A673 (cell line): Measurements from ENCODE around the gene AQP5. TPM values are rescaled to one million over a fixed set of nuclear protein-coding genes. Genes with fewer than 3 reads are reported as not detected.

Experiments
- BruUV-seq: library from RNA; stranded (reverse); fragments of 400-500 nt; replicated peaks from 2 replicates; lab custom pipeline; 2021; lab: Mats Ljungman, UMichigan
- CTCF ChIA-PET: fragments of 300-600 bp; sonication (Branson Sonifier 250); formaldehyde crosslinking; loops from one replicate; lab custom pipeline; 2022; ENCODE audit warnings: antibody characterized with exemption; lab: Charles Lee
- POLR2A ChIA-PET: fragments of 300-600 bp; sonication (Branson Sonifier 250); formaldehyde crosslinking; loops from one replicate; lab custom pipeline; 2022; ENCODE audit warnings: antibody characterized with exemption; ENCODE audit not compliant: low non-redundant PET; lab: Charles Lee
- DNase-seq: peaks from one replicate; pipeline ENCODE4 v3.0.0-alpha.2; 2015; ENCODE audit warnings: low spot score
- H3K27ac ChIP-seq: fragments of 200-600 bp; sonication (generic); 2 replicates; pipeline ENCODE4 v1.5.1; 2016; ENCODE audit warnings: mixed run types, low read depth, mild to moderate bottlenecking, mixed read lengths, antibody characterized with exemption, low read length; ENCODE audit not compliant: poor library complexity, severe bottlenecking
- H3K27me3 ChIP-seq: fragments of 200-600 bp; sonication (generic); replicated peaks from 2 replicates; pipeline ENCODE4 v1.6.1; 2017; ENCODE audit warnings: mixed run types, low read depth, mild to moderate bottlenecking, mixed read lengths, antibody characterized with exemption, low read length; ENCODE audit not compliant: insufficient read depth, poor library complexity
- H3K36me3 ChIP-seq: fragments of 200-600 bp; sonication (generic); 2 replicates; pipeline ENCODE4 v1.6.1; 2016; ENCODE audit warnings: mixed run types, mild to moderate bottlenecking, mixed read lengths, antibody characterized with exemption, low read length; ENCODE audit not compliant: insufficient read depth, poor library complexity, severe bottlenecking
- H3K4me1 ChIP-seq: fragments of 200-600 bp; sonication (generic); 2 replicates; pipeline ENCODE4 v1.6.1; 2017; ENCODE audit warnings: mixed run types, mild to moderate bottlenecking, mixed read lengths, antibody characterized with exemption, low read length; ENCODE audit not compliant: insufficient read depth, poor library complexity, severe bottlenecking
- H3K4me3 ChIP-seq: fragments of 200-600 bp; sonication (generic); 2 replicates; pipeline ENCODE4 v1.5.1; 2016; ENCODE audit warnings: low read depth, mixed run types, mild to moderate bottlenecking, mixed read lengths, low read length; ENCODE audit not compliant: poor library complexity, severe bottlenecking
- H3K9me3 ChIP-seq: fragments of 200-600 bp; sonication (generic); 2 replicates; pipeline ENCODE4 v1.6.1; 2016; ENCODE audit warnings: mixed run types, low read depth, mild to moderate bottlenecking, mixed read lengths, antibody characterized with exemption, low read length; ENCODE audit not compliant: poor library complexity, severe bottlenecking
- EZH2 ChIP-seq: fragments of 200-600 bp; sonication (generic); IDR thresholded peaks from 2 replicates; pipeline ENCODE4 v1.6.1; 2017; ENCODE audit warnings: borderline replicate concordance, low read depth, mild to moderate bottlenecking, mixed read lengths, antibody characterized with exemption, low read length; ENCODE audit not compliant: poor library complexity, severe bottlenecking
- intact Hi-C: fragments of 100-400 bp; cut with micrococcal nuclease; formaldehyde crosslinking; loops from one replicate; pipeline ENCODE4 v1.10.0; 2022; ENCODE audit not compliant: unreplicated experiment
- total RNA-seq: library from RNA; stranded (reverse); gene quantifications from 2 replicates; pipeline ENCODE4 v1.2.3, GENCODE V29; 2021
- TF ChIP-seq, protein P1 (sequence below): fragments of 300-800, 200-600 bp; sonication (generic); conservative IDR thresholded peaks from 2 replicates; pipeline ENCODE4 v1.5.1; 2017; ENCODE audit warnings: low read depth, mild to moderate bottlenecking, antibody characterized with exemption, low read length, moderate library complexity, mixed read lengths

Gene AQP5
- total RNA-seq, 1 experiment from 2014 or later = not detected

DNA sequence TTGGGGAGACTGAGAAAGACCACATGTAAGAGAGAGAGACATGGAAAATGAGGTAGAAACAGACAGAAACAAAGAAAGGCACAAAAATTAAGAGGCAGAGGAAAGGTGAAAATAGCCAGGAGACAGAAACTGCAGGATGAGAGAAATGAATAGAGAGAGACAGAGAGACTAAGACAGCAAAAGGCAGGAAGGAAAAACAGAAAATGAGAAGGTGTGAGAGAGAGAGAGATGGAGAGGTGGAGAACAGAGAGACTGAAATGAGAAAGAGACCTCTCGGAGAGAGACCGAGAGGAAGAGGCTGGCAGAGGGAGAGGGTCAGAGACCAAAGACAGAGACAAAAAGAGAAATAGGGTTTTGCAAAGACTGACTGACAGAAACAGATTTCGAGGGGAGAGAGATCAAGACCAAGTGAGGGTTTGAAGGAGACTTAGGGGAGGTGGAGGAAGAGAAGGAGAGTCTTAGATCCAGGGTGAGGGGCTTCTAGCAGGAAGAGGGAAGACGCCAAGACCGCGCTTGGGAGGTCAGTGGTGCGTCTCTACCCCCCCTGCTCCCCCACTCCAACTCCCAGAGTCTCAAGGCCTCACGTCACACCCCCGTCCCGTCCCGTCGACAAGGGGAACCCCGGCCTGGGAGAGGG, 1.1 kb upstream of the AQP5 start:
- no peaks in the 10 kb centered on the region for H3K4me1 ChIP-seq
- no peak overlapping the region for H3K27ac ChIP-seq
- CTCF ChIA-PET = interaction anchor here (1.0 kb wide), 1 partner anchor 15 kb away, joined by 6 read pairs; no protein-coding TSS in a partner anchor
- intact Hi-C loops = no loop called here
- POLR2A ChIA-PET = no interaction called here
- peaks cover 44% of the 10 kb centered on the region for H3K27me3 ChIP-seq
- H3K4me3 ChIP-seq = no peak overlapping the region
- no peak for DNase-seq
- TF ChIP-seq, protein P1, sequence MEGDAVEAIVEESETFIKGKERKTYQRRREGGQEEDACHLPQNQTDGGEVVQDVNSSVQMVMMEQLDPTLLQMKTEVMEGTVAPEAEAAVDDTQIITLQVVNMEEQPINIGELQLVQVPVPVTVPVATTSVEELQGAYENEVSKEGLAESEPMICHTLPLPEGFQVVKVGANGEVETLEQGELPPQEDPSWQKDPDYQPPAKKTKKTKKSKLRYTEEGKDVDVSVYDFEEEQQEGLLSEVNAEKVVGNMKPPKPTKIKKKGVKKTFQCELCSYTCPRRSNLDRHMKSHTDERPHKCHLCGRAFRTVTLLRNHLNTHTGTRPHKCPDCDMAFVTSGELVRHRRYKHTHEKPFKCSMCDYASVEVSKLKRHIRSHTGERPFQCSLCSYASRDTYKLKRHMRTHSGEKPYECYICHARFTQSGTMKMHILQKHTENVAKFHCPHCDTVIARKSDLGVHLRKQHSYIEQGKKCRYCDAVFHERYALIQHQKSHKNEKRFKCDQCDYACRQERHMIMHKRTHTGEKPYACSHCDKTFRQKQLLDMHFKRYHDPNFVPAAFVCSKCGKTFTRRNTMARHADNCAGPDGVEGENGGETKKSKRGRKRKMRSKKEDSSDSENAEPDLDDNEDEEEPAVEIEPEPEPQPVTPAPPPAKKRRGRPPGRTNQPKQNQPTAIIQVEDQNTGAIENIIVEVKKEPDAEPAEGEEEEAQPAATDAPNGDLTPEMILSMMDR = no peak
- no peak for TF ChIP-seq EZH2
- no peaks in the 10 kb centered on the region for H3K36me3 ChIP-seq
- H3K9me3 ChIP-seq = no peaks in the 10 kb centered on the region
- no TSS peak for BruUV-seq

DNA sequence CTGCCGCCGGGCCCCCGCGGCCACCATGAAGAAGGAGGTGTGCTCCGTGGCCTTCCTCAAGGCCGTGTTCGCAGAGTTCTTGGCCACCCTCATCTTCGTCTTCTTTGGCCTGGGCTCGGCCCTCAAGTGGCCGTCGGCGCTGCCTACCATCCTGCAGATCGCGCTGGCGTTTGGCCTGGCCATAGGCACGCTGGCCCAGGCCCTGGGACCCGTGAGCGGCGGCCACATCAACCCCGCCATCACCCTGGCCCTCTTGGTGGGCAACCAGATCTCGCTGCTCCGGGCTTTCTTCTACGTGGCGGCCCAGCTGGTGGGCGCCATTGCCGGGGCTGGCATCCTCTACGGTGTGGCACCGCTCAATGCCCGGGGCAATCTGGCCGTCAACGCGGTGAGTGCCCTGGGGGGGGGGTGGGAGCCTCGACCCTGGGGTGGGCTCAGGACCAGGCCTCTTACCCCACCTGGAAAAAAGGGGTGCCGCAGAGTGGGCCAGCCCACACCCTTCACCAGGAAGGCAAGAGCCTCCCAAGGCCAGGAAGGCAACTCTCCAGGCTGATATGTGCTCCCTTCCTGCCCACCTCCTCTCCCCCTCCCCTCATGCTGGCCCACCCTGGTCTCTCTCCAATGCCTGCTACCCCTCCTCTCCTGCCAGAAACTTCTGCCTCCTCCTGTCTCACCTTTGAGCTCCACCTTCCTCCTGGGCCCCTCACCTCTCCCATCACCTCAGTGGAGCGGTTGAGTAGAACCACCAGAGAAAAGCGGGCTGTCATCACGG, 507 bp downstream of the AQP5 start:
- no peak for DNase-seq
- ChIA-PET CTCF (no interaction called here), POLR2A (no interaction called here)
- Histone ChIP-seq H3K4me1 (no peaks in the 10 kb centered on the region), H3K9me3 (no peaks in the 10 kb centered on the region), H3K27me3 (peaks cover 44% of the 10 kb centered on the region), H3K27ac (no peak overlapping the region), H3K36me3 (no peaks in the 10 kb centered on the region), H3K4me3 (no peak overlapping the region)
- intact Hi-C loops = no loop called here
- no peak for TF ChIP-seq EZH2
- TF ChIP-seq, protein P1 = no peak
- BruUV-seq = no TSS peak

DNA sequence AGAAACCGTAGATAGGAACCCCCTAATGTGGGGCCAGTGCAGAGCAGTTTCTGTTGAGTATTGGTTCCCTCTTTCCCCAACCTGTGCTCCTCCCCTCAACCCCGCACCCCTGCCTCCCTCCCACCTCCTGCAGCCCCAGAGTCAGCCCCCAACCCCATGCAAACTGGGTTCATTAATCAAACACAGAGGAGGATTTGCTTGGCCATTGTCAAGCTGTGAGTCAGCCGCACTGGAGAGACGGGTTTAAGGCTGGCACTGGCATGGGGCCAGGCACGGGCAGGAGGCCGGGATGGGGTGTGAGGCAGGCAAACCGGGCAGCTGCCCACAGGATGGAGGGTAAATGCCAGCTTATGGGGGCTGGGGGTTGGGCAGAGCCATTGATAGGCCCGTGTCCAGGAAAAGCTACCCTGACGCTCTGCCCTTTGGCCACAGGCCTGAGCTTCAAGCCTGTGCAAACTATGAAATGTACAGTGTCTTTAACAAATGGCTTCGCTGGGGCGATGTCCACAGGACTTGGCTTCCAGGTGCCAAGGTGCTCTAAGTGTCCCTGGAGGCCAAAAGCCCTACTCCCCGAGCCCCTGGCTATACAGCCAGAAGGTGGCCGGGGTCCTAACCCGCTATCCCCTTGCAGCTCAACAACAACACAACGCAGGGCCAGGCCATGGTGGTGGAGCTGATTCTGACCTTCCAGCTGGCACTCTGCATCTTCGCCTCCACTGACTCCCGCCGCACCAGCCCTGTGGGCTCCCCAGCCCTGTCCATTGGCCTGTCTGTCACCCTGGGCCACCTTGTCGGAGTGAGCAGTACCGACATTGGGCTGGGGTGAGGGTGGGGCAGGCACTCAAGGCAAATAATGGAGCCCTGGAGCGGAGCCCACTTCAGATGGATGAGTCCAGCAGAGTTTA, 1.4 kb downstream of the AQP5 start:
- peak; percentile 57 for DNase-seq
- no peaks in the 10 kb centered on the region for H3K9me3 ChIP-seq
- intact Hi-C loops = no loop called here
- no peaks in the 10 kb centered on the region for H3K36me3 ChIP-seq
- POLR2A ChIA-PET = no interaction called here
- no peaks in the 10 kb centered on the region for H3K4me1 ChIP-seq
- TF ChIP-seq, protein P1 = no peak
- TF ChIP-seq EZH2 = no peak
- CTCF ChIA-PET = interaction anchor here (0.7 kb wide), 1 partner anchor 57 kb away, joined by 9 read pairs; no protein-coding TSS in a partner anchor
- no peak overlapping the region for H3K27ac ChIP-seq
- H3K4me3 ChIP-seq = no peak overlapping the region
- H3K27me3 ChIP-seq = peaks cover 39% of the 10 kb centered on the region
- BruUV-seq = no TSS peak
